IMR-90 (cell line): Measurements from ENCODE around the gene MARCO. TPM values are rescaled to one million over a fixed set of nuclear protein-coding genes. Genes with fewer than 3 reads are reported as not detected.

Experiments used
- ATAC-seq: fragments of 200-7000 bp; cut with Tn5 transposase; 2 replicates; pipeline ENCODE4 v1.9.1; 2020; ENCODE audit warnings: low read depth, mild to moderate bottlenecking, moderate library complexity
- BruUV-seq: library from RNA; stranded (reverse); fragments of 400-500 nt; replicated peaks from 2 replicates; lab custom pipeline; 2021; lab: Mats Ljungman, UMichigan
- CTCF ChIA-PET: fragments of 300-600 bp; formaldehyde crosslinking; extraction: SDS; loops from one replicate; lab custom pipeline; 2021; ENCODE audit warnings: antibody characterized with exemption; lab: Yijun Ruan, JAX
- POLR2A ChIA-PET: fragments of 300-600 bp; sonication (Branson Sonifier 250); formaldehyde crosslinking; loops from one replicate; lab custom pipeline; 2022; ENCODE audit warnings: antibody characterized with exemption; ENCODE audit not compliant: unreplicated experiment; lab: Charles Lee
- DNase-seq: peaks from one replicate; pipeline ENCODE4 v3.0.0; 2013
- H2AFZ ChIP-seq: replicated peaks from 2 replicates; pipeline ENCODE3; 2013; ENCODE audit warnings: low read length, mild to moderate bottlenecking; ENCODE audit not compliant: poor library complexity
- H2AK5ac ChIP-seq: 2 replicates; pipeline ENCODE4 v1.6.1; 2013; ENCODE audit warnings: low read depth, low read length, inconsistent platforms
- H2AK9ac ChIP-seq: replicated peaks from 2 replicates; pipeline ENCODE3; 2013; ENCODE audit warnings: mild to moderate bottlenecking, low read depth, low read length, moderate library complexity; ENCODE audit not compliant: poor library complexity
- H2BK120ac ChIP-seq: 2 replicates; pipeline ENCODE4 v1.6.1; 2013; ENCODE audit warnings: low read depth, low read length, inconsistent platforms
- H2BK15ac ChIP-seq: 3 replicates; pipeline ENCODE4 v1.6.1; 2013; ENCODE audit warnings: low read depth, low read length, inconsistent platforms
- H2BK20ac ChIP-seq: 2 replicates; pipeline ENCODE4 v1.6.1; 2013; ENCODE audit warnings: low read depth, mild to moderate bottlenecking, inconsistent platforms, low read length, moderate library complexity
- H2BK5ac ChIP-seq: 2 replicates; pipeline ENCODE4 v1.6.1; 2013; ENCODE audit warnings: mild to moderate bottlenecking, low read depth, low read length, inconsistent platforms; ENCODE audit not compliant: poor library complexity, severe bottlenecking
- H3K14ac ChIP-seq: replicated peaks from 2 replicates; pipeline ENCODE4 v1.6.1; 2013; ENCODE audit warnings: low read depth, low read length, inconsistent platforms
- H3K18ac ChIP-seq: 2 replicates; pipeline ENCODE4 v1.6.1; 2013; ENCODE audit warnings: low read depth, low read length, control low read depth
- H3K23ac ChIP-seq: 2 replicates; pipeline ENCODE4 v1.6.1; 2013; ENCODE audit warnings: low read depth, low read length, inconsistent platforms
- H3K27ac ChIP-seq: 2 replicates; pipeline ENCODE4 v1.5.1; 2013; ENCODE audit warnings: mild to moderate bottlenecking, control low read depth, low read length; ENCODE audit not compliant: insufficient read depth
- H3K27me3 ChIP-seq: 2 replicates; pipeline ENCODE4 v1.6.1; 2013; ENCODE audit warnings: low read length; ENCODE audit not compliant: control insufficient read depth, insufficient read depth
- H3K36me3 ChIP-seq: 2 replicates; pipeline ENCODE4 v1.6.1; 2013; ENCODE audit warnings: low read length, mixed read lengths; ENCODE audit not compliant: control insufficient read depth, insufficient read depth
- H3K4ac ChIP-seq: 2 replicates; pipeline ENCODE4 v1.6.1; 2013; ENCODE audit warnings: low read depth, low read length, inconsistent platforms
- H3K4me1 ChIP-seq: 2 replicates; pipeline ENCODE4 v1.6.1; 2013; ENCODE audit warnings: low read length, mixed read lengths; ENCODE audit not compliant: control insufficient read depth, insufficient read depth
- H3K4me2 ChIP-seq: 2 replicates; pipeline ENCODE4 v1.6.1; 2013; ENCODE audit warnings: low read depth, mild to moderate bottlenecking, control low read depth, low read length, moderate library complexity
- H3K4me3 ChIP-seq: 2 replicates; pipeline ENCODE4 v1.5.1; 2013; ENCODE audit warnings: low read depth, mild to moderate bottlenecking, control low read depth, low read length, moderate library complexity; ENCODE audit not compliant: insufficient read depth
- H3K56ac ChIP-seq: 2 replicates; pipeline ENCODE4 v1.6.1; 2013; ENCODE audit warnings: low read length, inconsistent platforms; ENCODE audit not compliant: insufficient read depth; ENCODE audit errors: extremely low read depth
- H3K79me1 ChIP-seq, 2 experiments: 2 replicates each; pipeline ENCODE4 v1.6.1; 2013; ENCODE audit warnings: low read length in 2 of 2, inconsistent platforms in 1 of 2, low read depth in 1 of 2
- H3K9ac ChIP-seq: 2 replicates; pipeline ENCODE4 v1.6.1; 2013; ENCODE audit warnings: low read depth, low read length, control low read depth
- H3K9me1 ChIP-seq: 2 replicates; pipeline ENCODE4 v1.6.1; 2013; ENCODE audit warnings: low read length, inconsistent platforms; ENCODE audit not compliant: insufficient read depth
- H3K9me3 ChIP-seq: 2 replicates; pipeline ENCODE4 v1.6.1; 2013; ENCODE audit warnings: low read length; ENCODE audit not compliant: control insufficient read depth, insufficient read depth
- H4K20me1 ChIP-seq: 2 replicates; pipeline ENCODE4 v1.6.1; 2013; ENCODE audit warnings: low read length, inconsistent platforms; ENCODE audit not compliant: insufficient read depth
- H4K5ac ChIP-seq: 2 replicates; pipeline ENCODE4 v1.6.1; 2013; ENCODE audit warnings: mild to moderate bottlenecking, low read depth, low read length, control low read depth
- H4K8ac ChIP-seq, 2 experiments: 2 replicates each; pipeline ENCODE4 v1.6.1; 2013; ENCODE audit warnings: low read depth in 2 of 2, low read length in 2 of 2, control low read depth in 1 of 2, inconsistent platforms in 1 of 2
- H4K91ac ChIP-seq: 2 replicates; pipeline ENCODE4 v1.6.1; 2013; ENCODE audit warnings: low read depth, low read length, inconsistent platforms; ENCODE audit not compliant: insufficient read depth
- ELK1 ChIP-seq: fragments of 150-350 bp; IDR thresholded peaks from 2 replicates; pipeline ENCODE4 v1.6.1; 2016; ENCODE audit warnings: low read depth, mild to moderate bottlenecking, low read length, moderate library complexity, borderline replicate concordance
- FOS ChIP-seq: fragments of 150-350 bp; IDR thresholded peaks from 2 replicates; pipeline ENCODE4 v1.6.1; 2016; ENCODE audit warnings: low read depth, low read length
- NFE2L2 ChIP-seq: fragments of 150-350 bp; IDR thresholded peaks from 2 replicates; pipeline ENCODE4 v1.6.1; 2016; ENCODE audit warnings: low read depth, mild to moderate bottlenecking, low read length
- RCOR1 ChIP-seq: IDR thresholded peaks from 2 replicates; pipeline ENCODE4 v1.6.1; 2012; ENCODE audit warnings: mild to moderate bottlenecking, low read length, improper control_type of control experiment; ENCODE audit not compliant: insufficient replicate concordance
- WGBS, 2 experiments: methylation state at CpG; one replicate each; pipeline versions ENCODE4 v1.1.5 to v1.1.7; 2013; ENCODE audit warnings: missing lambda C conversion rate in 2 of 2; ENCODE audit not compliant: insufficient read length in 1 of 2; ENCODE audit errors: extremely low coverage in 2 of 2; 5-methylcytosine and 5-hydroxymethylcytosine counted together
- dilution Hi-C: fragments of 300-500 bp; cut with HindIII; formaldehyde crosslinking; loops from one replicate; pipeline ENCODE4 v1.14.3; 2018; ENCODE audit warnings: low sequenced_read_pairs; ENCODE audit not compliant: unreplicated experiment
- in situ Hi-C: fragments of 300-500 bp; cut with MboI; formaldehyde crosslinking; loops from 3 replicates; pipeline ENCODE4 v1.14.3; 2019; ENCODE audit warnings: low sequenced_read_pairs, inconsistent platforms, mixed read lengths
- intact Hi-C: fragments of 100-400 bp; cut with micrococcal nuclease; formaldehyde crosslinking; loops from 2 replicates; pipeline ENCODE4 v1.10.0; 2022
- polyA plus RNA-seq, 3 experiments: library from polyadenylated mRNA; depleted of rRNA; stranded (reverse); fragments of >200 nt; gene quantifications; 2 replicates each; pipeline ENCODE4 v1.2.3, GENCODE V29; 2012; ENCODE audit warnings: low replicate concordance in 1 of 3
- total RNA-seq: library from RNA; depleted of rRNA; stranded (reverse); fragments of >200 nt; gene quantifications from 2 replicates; pipeline ENCODE4 v1.2.3, GENCODE V29; 2012

The MARCO gene
- total and polyA plus RNA-seq, 2 of the 4 experiments (the other 2 are of a cell fraction): not detected

- DNase-seq: no peak
- TF ChIP-seq RCOR1: no peak
- TF ChIP-seq FOS: no peak
- no peak for TF ChIP-seq NFE2L2
- TF ChIP-seq ELK1: no peak
- no peak overlapping the region for H3K18ac ChIP-seq
- H3K79me1 ChIP-seq: no peaks in the 10 kb centered on the region
- H3K27me3 ChIP-seq: no peaks in the 10 kb centered on the region; the same call in 1 of the 2 replicates
- no peak overlapping the region for H2BK20ac ChIP-seq
- H2BK5ac ChIP-seq: no peak overlapping the region
- no peak overlapping the region for H3K4me2 ChIP-seq
- no peak for ATAC-seq
- ChIA-PET POLR2A (no interaction called here), CTCF (no interaction called here)
- H3K4me3 ChIP-seq: no peak overlapping the region
- H2BK15ac ChIP-seq: no peak overlapping the region
- no peaks in the 10 kb centered on the region for H3K9me3 ChIP-seq
- intact Hi-C loops: no loop called here
- H3K4me1 ChIP-seq: no peaks in the 10 kb centered on the region
- WGBS, 2 experiments: no CpG with 5 or more reads among the region's 1 CpG
- in situ Hi-C loops: no loop called here
- H2AK9ac ChIP-seq: no peak overlapping the region
- no peak overlapping the region for H4K8ac ChIP-seq
- no TSS peak for BruUV-seq
- no peak overlapping the region for H2BK120ac ChIP-seq
- H4K20me1 ChIP-seq: no peaks in the 10 kb centered on the region
- no peak overlapping the region for H3K14ac ChIP-seq
- H3K27ac ChIP-seq: no peak overlapping the region
- no peak overlapping the region for H4K91ac ChIP-seq
- no peaks in the 10 kb centered on the region for H3K9me1 ChIP-seq
- H3K23ac ChIP-seq: no peak overlapping the region
- no peak overlapping the region for H3K56ac ChIP-seq
- no peak overlapping the region for H2AK5ac ChIP-seq
- no peak overlapping the region for H2AFZ ChIP-seq
- H4K5ac ChIP-seq: no peak overlapping the region
- H3K9ac ChIP-seq: no peak overlapping the region
- dilution Hi-C loops: no loop called here
- no peaks in the 10 kb centered on the region for H3K36me3 ChIP-seq
- H3K4ac ChIP-seq: no peak overlapping the region
Measured at GRCh38 chr2:118991554-118991953, 49.6 kb downstream of the MARCO start.
